Upper lobe of left lung (tissue), 4 donors: ENCODE measurements around the gene LGALS4.

ENCODE experiments used
- CTCF ChIP-seq, 6 experiments: fragments of 450-650 bp in 4 of 6; fragments of 200-600 bp in 2 of 6; sonication (generic) in 2 of 6; IDR thresholded peaks; one replicate each; pipeline ENCODE4 v1.5.1; 2016 to 2019; ENCODE audit warnings: antibody characterized with exemption in 6 of 6
- EP300 ChIP-seq, 4 donors: sonication (generic); formaldehyde crosslinking; IDR thresholded peaks; one replicate each; pipeline ENCODE4 v1.5.1; 2017; ENCODE audit warnings: antibody characterized with exemption in 4 of 4, control low read depth in 2 of 4
- POLR2A ChIP-seq, 4 donors: fragments of 450-650 bp; IDR thresholded peaks; one replicate each; pipeline ENCODE4 v1.5.1; 2016 to 2017; ENCODE audit warnings: antibody characterized with exemption in 4 of 4, mild to moderate bottlenecking in 2 of 4

- peak in 5 of 6 experiments; percentile 21 to 47 (median 37) for TF ChIP-seq CTCF (IDR thresholded peaks at IDR 0.05)
- TF ChIP-seq POLR2A (IDR thresholded peaks at IDR 0.05) = peak in 3 of 4 donors; percentile 58 to 95 (median 94)
- TF ChIP-seq EP300 (IDR thresholded peaks at IDR 0.05) = peak in 1 of 4 donors; percentile 34
Measured at GRCh38 chr19:38850436-38850975, 37.8 kb upstream of the LGALS4 start.
